ENCODE measurements around the gene EPDR1.
"Not testable (repeated sequence)": the region's sequence is repeated elsewhere in the genome, so short reads cannot be mapped to it uniquely, and the experiment has no call there.

Gene EPDR1

GRCh38 chr7:37930226-37930948 is 9.9 kb downstream of the EPDR1 start:
- no peak for DNase-seq

GRCh38 chr7:37932543-37932942 is 12.1 kb downstream of the EPDR1 start:
- no peak for DNase-seq

GRCh38 chr7:37933018-37933566 is 12.7 kb downstream of the EPDR1 start:
- no peak for DNase-seq

DNA sequence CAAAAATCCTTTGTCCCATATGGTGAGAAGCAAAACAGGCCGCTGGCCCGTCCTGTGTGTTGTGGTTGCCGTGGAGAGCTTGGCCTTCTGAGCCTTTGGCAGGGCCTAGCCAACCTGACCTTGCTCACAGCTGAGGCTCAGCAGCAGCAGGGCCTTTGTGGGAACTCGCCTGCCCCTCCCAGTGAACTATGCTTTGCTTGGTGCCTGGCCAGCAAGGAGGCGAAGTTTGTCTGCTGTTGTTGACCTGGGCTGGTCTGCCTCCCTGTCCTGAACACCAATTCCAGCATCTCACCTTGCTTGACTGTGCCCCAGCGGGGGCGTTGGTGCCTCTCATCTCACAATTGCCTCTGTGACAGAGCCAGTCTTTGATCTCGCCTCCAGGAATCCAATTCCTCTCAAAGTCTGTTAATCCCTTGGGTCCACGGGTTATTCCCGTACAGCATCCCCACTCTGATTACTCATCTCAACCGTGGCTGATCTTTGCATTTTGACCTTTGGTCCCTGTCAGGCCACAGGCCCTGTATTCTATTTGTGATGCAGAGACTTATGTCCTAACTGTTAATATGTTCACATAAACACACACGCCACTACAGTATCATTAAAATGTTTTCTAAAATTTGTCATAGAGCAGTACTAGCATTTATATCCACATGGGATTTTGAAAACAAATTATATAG is 22.6 kb downstream of the EPDR1 start:
- no peak for DNase-seq

- DNase-seq = no peak
These were observed 23.7 kb downstream of the EPDR1 start for GRCh38 chr7:37943905-37944736.

DNA sequence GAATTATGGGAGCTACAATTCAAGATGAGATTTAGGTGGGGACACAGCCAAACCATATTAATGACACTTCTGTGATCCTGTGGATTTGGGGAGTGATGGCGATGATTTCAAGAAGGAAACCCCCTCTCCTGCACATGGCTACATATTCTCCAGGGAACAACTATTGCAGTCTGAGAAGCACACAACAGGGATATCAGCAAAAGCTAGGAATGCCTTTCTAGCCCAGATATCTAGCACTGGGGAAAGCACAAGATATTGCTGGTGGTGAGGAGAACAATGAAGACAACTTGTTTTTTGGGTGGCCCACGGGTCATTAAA is 24.3 kb downstream of the EPDR1 start:
- no peak for DNase-seq

DNA sequence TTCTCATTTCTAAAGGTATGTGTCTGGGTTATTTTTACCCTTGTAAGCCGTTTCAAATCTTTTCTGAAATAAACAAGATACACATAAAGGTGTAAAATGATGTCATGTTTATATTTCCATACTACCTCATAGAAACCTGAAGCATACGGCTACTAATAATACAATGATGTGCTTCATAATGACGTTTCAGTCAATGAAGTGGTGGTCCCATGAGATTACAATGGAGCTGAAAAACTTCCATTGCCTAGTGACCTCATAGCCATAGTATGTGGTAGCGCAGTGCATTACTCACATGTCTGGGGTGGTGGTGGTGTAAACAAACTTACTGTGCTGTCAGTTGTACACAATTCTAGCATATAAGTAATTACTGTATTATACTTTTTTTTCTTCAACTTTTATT is 24.9 kb downstream of the EPDR1 start:
- no peak for DNase-seq

- no peak for DNase-seq
These were observed 26.9 kb downstream of the EPDR1 start for GRCh38 chr7:37947138-37947940.

GRCh38 chr7:37947941-37948210 is 27.4 kb downstream of the EPDR1 start:
- DNase-seq = no peak

DNA sequence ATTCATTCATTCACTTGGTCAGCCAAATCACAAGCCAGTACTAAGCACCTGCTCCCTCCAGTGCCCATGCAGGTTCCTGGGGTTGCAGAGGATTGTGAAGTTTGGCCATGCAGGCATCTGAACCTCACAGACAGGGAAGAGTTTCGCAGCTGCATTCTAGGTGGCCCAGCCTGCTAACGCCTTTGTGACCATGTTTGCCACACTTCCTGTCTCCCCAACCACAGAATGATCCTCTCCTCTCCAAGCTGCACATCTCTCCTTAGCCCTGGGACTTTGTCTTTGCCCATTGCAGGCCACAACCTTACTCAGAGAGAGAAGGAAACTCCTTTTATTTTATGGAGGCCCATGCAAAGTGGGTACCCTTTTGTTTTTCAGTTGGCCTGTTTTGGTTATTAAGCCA is 31.8 kb downstream of the EPDR1 start:
- no peak for DNase-seq

GRCh38 chr7:37954217-37954616 is 33.8 kb downstream of the EPDR1 start:
- DNase-seq = not testable (repeated sequence)

- DNase-seq = no peak
These were observed 36.4 kb downstream of the EPDR1 start for GRCh38 chr7:37956791-37957190.

DNA sequence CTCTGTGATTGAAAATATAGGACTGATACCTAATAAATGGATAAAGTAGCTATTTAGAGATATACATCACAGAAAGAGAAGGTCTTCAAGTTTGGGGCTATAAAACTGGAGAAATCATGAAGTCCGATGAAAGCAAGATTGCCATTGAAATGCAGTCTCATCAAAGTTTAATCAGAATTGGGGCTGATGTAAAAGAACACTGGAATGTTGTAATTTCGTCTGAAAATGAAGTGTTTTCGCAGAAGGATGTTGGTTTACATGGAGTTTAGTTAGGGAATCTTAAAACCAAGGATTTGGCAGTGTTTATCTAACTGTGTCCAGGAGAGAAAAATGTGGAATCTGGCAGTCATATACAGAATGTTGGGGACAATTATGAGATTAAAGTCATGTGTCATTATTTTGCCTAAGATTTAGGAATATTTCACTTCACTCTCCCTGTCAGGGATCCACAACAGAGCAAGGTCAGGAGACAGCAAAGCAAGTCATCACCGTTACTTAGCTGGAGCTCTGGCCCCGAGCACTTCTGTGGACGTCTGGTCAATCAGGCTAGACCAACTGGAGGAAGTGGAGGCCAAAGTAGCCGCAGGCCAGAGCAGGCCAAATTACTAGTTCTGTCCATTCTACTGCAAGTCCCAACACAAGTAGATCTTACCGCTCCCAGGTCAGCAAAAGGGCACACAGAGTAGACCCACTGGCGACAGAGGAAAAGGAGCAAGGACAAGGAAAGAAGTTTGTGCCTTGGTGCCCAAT is 37.0 kb downstream of the EPDR1 start:
- no peak for DNase-seq

DNA sequence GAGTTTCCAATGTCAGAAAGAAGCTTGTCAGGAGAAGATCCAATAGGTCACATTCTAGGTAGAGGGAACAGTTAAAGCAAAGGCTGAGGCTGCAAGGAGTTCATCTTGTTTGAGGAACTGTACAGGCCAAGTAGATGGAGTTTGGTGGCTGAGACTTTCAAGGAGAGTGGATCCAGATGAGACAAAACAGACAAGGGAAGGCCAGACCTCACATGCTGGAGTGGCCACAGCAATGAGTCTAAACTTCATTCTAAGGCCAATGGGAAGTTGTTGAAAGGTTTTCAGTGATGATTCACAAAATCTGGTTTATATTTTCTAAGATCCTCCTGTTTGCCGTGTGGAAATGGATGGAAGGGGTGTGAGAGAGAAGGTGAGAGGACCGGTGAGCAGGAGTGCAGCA is 40.0 kb downstream of the EPDR1 start:
- DNase-seq = no peak

DNA sequence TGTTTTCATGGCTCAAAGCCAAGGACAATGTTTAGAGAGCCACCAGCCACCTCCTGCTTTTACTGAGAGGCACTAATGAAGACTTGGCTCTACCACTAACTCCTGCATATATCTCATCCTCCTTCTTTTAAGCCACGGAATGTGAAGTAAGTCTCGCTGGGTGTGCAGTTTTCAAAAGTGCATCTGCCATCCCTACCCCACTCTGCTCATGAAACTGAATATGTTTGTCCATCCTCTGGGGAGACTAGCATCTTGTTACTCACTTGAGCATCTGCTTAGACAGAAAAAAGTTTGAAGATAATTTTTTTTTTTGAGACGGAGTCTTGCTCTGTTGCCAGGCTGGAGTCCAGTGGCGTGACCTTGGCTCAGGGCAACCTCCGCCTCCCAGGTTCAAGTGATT is 40.8 kb downstream of the EPDR1 start:
- DNase-seq = no peak

- no peak for DNase-seq
These were observed 43.8 kb downstream of the EPDR1 start for GRCh38 chr7:37964196-37964595.

GRCh38 chr7:37970211-37970610 is 49.8 kb downstream of the EPDR1 start:
- DNase-seq = no peak

DNA sequence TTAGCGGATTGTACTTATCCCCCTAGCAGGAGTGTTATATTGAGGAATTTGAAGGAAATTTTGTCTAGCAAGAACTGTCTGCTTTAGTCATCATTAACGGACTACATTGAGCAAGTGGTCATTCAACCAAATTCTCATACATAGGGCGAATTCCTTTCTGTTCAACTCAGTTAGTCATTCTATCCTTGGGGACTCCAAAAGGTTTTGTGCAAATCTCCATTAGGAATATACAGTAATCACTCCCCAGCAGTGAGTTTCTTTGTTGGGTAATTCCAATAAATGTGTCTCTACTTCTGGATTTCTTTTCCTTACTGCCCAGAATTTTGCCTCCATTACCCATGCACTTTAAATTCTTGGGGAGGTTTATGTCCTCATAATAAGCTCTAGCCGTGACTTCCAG is 51.1 kb downstream of the EPDR1 start:
- DNase-seq = no peak

- DNase-seq = no peak
These were observed 53.5 kb downstream of the EPDR1 start for GRCh38 chr7:37973915-37974314.

DNA sequence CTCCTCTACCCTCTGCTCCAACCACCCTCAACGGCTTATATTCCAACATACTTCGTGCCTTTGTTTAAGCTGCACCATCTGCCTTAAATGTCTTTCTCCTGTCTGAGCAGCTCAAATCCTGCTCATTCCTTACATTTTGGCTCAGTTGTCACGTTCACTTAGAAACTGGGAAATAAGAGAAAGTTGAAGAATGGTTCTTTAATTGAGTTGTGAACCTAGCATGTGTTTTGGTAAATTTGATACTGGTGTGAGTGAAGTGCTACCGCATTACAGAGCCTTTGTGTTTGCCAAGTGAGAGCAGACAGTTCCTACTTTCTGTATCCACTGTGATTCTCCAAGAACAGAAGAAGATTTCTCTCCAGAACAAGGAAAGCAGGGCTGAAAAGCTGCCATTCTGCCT is 54.3 kb downstream of the EPDR1 start:
- no peak for DNase-seq

- no peak for DNase-seq
These were observed 56.8 kb downstream of the EPDR1 start for GRCh38 chr7:37977243-37977642.

DNA sequence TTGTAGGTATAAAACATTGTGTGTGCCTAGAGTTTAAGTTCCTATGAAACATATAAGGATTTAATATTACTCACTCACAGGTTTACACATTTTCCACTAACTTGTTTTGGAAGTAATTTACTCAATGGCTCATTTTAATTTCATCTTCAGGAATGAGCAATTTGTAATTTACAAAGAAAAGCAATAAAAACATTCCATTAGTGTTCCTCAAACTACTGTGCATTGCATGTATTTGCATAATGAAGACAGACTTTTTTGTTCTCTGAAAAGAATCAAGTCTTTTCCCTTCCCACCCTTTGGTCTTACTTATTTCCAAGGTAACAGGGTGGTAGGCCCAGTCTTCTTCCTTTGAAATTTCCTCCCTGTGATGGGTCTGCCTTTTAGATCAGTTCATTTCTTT is 61.2 kb downstream of the EPDR1 start:
- DNase-seq = no peak
